ENCODE measurements around the gene HMCN2.
"Not testable (repeated sequence)": the region's sequence is repeated elsewhere in the genome, so short reads cannot be mapped to it uniquely, and the experiment has no call there.

The HMCN2 gene

GRCh38 chr9:130271473-130271872, 5.9 kb downstream of the HMCN2 start:
- no peak for DNase-seq (ENCODE audit: low spot score)
- TF ChIP-seq CTCF (IDR thresholded peaks at IDR 0.05; ENCODE audit: borderline replicate concordance, control extremely low read depth, extremely low read depth, insufficient read depth, missing control alignments): no peak
- in situ Hi-C loops (cut with MboI; ENCODE audit: low sequenced_read_pairs, unreplicated experiment): no loop called here

- no peak for DNase-seq (ENCODE audit: low spot score)
- in situ Hi-C loops (cut with MboI; ENCODE audit: low sequenced_read_pairs, unreplicated experiment): no loop called here
These were observed 9.6 kb downstream of the HMCN2 start for GRCh38 chr9:130275156-130275555.

GRCh38 chr9:130276121-130276520, 10.6 kb downstream of the HMCN2 start:
- in situ Hi-C loops (cut with MboI; ENCODE audit: low sequenced_read_pairs, unreplicated experiment): no loop called here
- no peak for TF ChIP-seq CTCF (IDR thresholded peaks at IDR 0.05; ENCODE audit: borderline replicate concordance, control extremely low read depth, extremely low read depth, insufficient read depth, missing control alignments)
- DNase-seq (ENCODE audit: low spot score): no peak

More at GRCh38 chr9:130275156-130275555, 9.6 kb downstream of the HMCN2 start:
- no peak for TF ChIP-seq CTCF (IDR thresholded peaks at IDR 0.05; ENCODE audit: borderline replicate concordance, control extremely low read depth, extremely low read depth, insufficient read depth, missing control alignments)

- no peak for TF ChIP-seq CTCF (IDR thresholded peaks at IDR 0.05; ENCODE audit: borderline replicate concordance, control extremely low read depth, extremely low read depth, insufficient read depth, missing control alignments)
These were observed 11.4 kb downstream of the HMCN2 start for GRCh38 chr9:130276955-130277354.

GRCh38 chr9:130277525-130277924, 12.0 kb downstream of the HMCN2 start:
- DNase-seq (ENCODE audit: low spot score); in situ Hi-C loops (cut with MboI; ENCODE audit: low sequenced_read_pairs, unreplicated experiment): not testable (repeated sequence)

More at GRCh38 chr9:130276955-130277354, 11.4 kb downstream of the HMCN2 start:
- DNase-seq (ENCODE audit: low spot score): no peak
- in situ Hi-C loops (cut with MboI; ENCODE audit: low sequenced_read_pairs, unreplicated experiment): no loop called here

GRCh38 chr9:130283539-130284248, 18.1 kb downstream of the HMCN2 start:
- no peak for DNase-seq (ENCODE audit: low spot score)
- no peak for TF ChIP-seq CTCF (IDR thresholded peaks at IDR 0.05; ENCODE audit: borderline replicate concordance, control extremely low read depth, extremely low read depth, insufficient read depth, missing control alignments)
- in situ Hi-C loops (cut with MboI; ENCODE audit: low sequenced_read_pairs, unreplicated experiment): no loop called here

GRCh38 chr9:130284249-130284625, 18.7 kb downstream of the HMCN2 start:
- TF ChIP-seq CTCF (IDR thresholded peaks at IDR 0.05; ENCODE audit: borderline replicate concordance, control extremely low read depth, extremely low read depth, insufficient read depth, missing control alignments): no peak
- DNase-seq (ENCODE audit: low spot score): no peak
- in situ Hi-C loops (cut with MboI; ENCODE audit: low sequenced_read_pairs, unreplicated experiment): no loop called here
